ENCODE results near the gene TSHB. TPM values are rescaled to one million over a fixed set of nuclear protein-coding genes. Genes with fewer than 3 reads are reported as not detected.

The TSHB gene
- total RNA-seq, 1 donor, result not detected

Other genes starting within 250 kb of the TSHB start
- 40.1 TPM for gene SIKE1, start 249.1 kb upstream of the TSHB start, total RNA-seq
- not detected for gene SYCP1, start 175.0 kb upstream of the TSHB start, total RNA-seq
- 71.4 TPM for gene TSPAN2, start 59.7 kb downstream of the TSHB start, total RNA-seq

Data from hematopoietic multipotent progenitor cell (in vitro differentiated cells).